ENCODE data around the gene MAPK7.

DNA sequence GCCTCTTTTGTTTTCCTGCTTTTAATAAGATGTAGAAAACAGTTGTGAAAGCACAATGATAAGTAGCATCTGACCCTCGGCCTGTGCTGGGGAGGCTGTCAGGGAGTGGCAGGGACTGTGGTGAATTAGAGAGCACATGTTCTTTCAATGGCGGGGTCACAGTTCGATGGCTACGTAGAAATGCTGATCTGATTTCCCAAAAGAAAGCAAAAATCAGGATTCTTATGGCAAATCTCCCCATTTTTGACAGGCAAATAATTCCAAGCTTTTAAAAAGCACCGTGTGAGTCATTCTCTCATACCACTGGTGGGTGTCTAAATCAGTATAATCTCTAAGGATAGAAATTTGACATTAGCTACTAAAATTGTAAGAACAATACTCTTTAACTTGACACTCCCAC is 4.2 kb upstream of the MAPK7 start:
- TF ChIP-seq CTCF (conservative IDR thresholded peaks at IDR 0.05 in 1 of 2, IDR thresholded peaks at IDR 0.05 in 1 of 2; ENCODE audit: low read depth in 1 of 2, low read length in 2 of 2) (no peak), EZH2 (IDR thresholded peaks at IDR 0.05; ENCODE audit: low read length, missing control alignments) (no peak)

All from fibroblast of lung (primary cell).